DMS53 (cell line): ENCODE measurements around the gene GPHN.
"Not testable (repeated sequence)": the region's sequence is repeated elsewhere in the genome, so short reads cannot be mapped to it uniquely, and the experiment has no call there.

Experiments used
- DNase-seq: peaks from one replicate; lab custom pipeline; 2025; lab: John Stamatoyannopoulos, UW

Gene GPHN

DNA sequence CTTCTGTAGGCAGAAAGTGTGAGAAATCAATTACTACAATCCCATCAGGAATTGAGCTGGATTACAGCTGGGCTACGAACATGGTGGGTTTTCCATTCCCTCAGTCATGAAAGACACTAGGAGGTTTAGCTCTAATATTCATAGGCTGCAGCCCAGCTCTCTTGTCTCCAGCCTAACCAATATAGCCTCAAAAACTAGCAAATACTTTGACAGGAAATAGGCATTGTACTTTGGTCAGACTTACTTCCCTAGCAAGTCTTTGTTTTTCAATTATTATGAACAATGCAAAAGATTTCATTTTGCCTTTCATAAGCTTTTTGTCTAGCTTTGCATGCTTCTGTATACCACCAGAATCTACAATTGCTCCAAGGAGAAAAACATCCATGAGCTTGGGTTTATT, 296.2 kb downstream of the GPHN start:
- DNase-seq: no peak

DNA sequence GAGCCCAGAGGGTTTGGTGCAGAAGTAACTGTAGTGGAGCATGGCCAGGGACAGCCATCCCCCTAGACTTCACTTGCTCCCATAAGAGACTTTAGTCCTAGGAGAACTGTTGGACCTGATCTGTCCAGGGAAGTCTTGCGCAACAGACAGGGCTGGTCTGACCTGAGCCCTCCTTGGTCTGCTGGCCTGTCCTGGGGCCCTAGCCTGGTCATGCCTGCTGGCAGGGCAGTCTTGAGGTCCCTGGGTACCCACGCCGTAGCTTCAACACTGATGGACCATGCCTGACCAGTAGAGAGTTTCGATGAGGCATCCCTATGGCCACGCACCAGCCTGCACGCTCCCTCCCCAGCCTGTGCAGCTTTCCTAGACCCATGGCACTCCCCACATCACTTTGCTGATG, 305.7 kb downstream of the GPHN start:
- DNase-seq: no peak

GRCh38 chr14:66815687-66816086, 307.7 kb downstream of the GPHN start:
- no peak for DNase-seq

DNA sequence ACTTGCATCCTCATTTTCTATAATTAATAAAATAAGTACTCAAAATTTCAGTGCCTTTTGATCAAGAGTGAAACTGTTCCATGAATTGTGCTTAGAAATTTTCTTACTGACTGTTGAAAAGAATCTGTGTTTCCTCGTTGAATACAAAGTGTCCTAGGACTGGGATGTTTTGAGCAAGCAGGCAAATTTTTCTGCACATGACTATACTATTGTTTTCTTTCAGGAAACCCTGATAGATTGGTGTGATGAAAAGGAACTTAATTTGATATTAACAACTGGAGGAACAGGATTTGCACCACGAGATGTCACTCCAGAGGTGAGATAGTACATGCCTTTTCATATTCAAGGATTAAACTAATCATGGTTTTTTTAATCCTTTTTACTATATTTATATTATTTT, 316.3 kb downstream of the GPHN start:
- no peak for DNase-seq

DNA sequence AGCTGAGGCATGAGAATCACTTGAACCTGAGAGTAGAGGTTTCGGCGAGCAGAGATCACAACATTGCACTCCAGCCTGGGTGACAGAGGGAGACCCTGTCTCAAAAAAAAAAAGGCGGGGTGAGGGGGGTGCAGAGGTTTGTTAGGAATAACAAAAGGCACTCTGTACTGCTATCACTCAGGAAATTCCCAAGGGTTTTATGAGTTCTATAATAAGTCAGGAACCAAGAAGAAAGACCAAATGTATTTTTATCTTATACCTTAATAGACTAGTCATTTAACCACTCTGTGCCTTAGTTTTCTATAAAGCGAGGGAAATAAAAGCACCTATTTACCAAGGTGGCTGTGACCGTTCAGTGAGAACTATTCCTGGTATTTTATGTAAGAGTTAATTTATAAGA, 319.2 kb downstream of the GPHN start:
- DNase-seq: no peak

DNA sequence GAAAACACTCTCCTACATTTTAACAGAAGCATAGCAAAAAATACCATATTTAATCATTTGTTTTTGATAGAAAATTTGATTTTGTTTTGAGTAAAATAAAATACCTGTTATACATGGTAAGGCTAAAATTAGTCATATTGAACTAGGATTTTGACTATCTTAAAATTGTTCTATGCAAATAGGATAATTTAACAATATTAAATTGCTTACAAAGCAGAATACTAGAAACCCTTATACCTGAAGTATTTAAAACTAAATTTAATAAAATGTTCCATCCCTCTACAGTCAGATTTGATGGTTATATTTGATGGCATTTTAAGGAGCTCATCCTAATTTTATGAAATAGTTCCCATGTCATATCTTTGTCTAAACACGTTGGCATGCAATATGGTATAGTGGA, 323.2 kb downstream of the GPHN start:
- no peak for DNase-seq

DNA sequence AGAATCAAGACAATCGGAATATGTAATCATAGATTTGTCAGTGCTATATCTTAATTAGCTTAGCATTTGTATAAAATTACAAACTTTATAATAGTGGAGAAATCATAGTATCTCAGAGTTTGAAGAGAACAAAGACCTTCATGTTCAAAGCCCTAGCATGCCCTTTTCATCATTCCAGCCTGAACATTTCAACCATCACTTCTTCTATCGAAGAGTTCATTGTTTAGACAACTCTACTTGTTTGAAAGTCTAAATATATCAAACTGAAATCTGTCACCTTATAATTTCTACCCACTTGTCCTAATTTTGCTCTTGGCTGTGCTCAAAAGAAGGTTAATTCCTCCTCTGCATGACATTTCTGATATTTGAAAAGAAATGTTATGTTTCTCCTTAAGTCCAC, 325.9 kb downstream of the GPHN start:
- no peak for DNase-seq

- not testable (repeated sequence) for DNase-seq
Observed at GRCh38 chr14:66837436-66837835, 329.5 kb downstream of the GPHN start.

DNA sequence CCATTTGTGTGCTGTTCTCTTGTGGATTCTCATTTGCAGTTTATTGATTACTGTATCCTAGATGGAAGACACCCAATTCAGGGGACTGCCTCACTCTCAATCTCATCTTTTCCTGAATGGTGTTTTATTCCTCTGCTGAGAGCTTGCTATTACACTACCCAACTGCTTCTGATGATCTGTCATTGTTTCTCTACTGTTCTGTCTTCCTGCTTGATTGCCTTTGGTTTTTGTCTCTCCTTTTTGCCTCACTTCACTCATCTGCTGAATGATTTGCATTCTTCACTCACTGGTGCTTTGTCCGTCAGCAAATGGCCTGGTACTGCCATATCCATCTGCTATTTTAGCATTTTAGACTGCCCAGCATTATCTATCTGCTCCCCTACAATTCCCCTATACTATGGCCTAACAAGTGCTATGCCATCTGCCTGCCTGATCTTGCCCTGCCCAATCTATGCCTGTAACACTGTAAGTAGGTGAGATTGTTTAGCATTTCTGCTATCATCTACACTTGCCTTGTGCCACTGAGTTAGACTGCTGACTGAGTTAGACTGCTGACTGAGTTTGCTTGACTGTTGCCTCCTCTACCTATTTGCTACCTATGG, 335.1 kb downstream of the GPHN start:
- DNase-seq: no peak

GRCh38 chr14:66850258-66850888, 342.4 kb downstream of the GPHN start:
- DNase-seq: no peak

- no peak for DNase-seq
Observed at GRCh38 chr14:66853311-66853710, 345.4 kb downstream of the GPHN start.

- DNase-seq: no peak
Observed at GRCh38 chr14:66857867-66858266, 349.9 kb downstream of the GPHN start.

GRCh38 chr14:66859063-66859671, 351.2 kb downstream of the GPHN start:
- DNase-seq: no peak

DNA sequence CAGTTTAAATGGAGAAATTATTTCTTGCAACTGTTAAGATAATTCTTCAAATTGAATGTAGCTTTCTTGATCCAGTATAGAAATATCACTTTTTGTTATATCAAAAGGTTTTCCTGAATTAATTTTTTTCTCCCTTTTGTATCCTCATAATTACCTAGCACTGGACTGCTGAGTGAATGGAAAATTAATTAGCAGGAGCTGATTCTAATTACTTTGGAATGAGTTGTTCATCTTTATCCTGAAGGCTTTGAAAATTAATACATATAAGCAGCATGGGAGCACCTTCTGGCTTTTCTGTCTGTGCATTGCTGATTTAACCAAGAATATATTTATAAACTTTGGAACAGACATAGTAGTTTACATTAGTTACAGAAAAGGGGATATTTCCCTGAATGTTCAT, 373.6 kb downstream of the GPHN start:
- no peak for DNase-seq

DNA sequence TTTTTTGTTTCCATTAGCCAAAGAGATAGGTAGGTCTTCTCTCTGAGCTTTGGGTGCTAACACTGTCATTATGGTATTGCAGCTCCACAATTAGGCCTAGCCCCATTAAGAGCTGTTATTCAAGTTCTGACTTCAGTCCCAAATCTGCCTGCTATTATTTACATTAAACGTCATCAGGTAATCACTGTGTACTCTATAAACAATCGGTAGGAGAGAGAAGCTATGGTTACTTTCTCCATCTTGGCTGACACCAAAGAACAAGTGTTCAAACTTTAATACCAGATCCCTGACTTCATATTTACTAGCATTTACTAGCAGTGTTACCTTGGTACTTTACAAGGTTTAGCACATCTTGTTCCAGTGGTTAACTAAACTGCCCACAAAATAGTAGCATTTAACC, 376.2 kb downstream of the GPHN start:
- DNase-seq: no peak

DNA sequence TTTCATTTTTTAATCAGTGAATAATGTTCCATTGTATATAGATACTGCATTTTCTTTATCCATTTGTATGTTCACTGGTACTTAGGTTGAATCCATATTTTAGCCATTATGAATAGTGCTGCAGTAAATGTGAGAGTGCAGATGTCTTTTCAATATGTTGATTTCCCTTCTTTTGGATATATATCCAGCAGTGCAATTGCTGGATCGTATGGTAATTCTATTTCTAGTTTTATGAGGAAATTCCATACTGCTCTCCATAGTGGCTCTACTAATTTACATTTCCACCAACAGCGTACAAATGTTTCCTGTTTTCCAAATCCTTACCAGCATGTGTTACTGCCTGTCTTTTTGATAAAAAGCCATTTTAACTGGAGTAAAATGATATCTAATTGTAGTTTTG, 392.8 kb downstream of the GPHN start:
- DNase-seq: no peak

DNA sequence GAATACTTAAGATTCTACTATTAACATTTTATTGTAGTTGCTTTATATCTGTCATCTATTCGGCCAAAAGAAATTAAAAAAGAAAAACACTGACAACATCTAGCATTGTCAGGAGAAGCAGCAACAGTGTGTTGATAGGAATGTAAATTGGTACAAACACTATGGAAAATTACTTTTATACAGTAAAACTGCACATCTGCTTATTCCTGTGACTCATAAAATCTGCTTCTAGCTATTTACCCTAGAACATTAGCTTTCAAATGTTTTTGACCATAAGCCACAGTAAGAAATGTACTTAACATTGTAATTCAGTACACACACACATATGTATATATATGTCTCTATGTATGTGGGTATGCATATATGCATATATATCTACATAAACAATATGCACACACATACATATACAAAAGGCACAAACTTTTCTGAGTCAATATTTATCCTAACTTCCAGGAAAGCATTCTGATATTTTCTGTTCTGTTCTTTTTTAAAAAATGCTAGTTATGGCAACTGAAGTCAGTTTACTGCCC, 402.4 kb downstream of the GPHN start:
- no peak for DNase-seq

- no peak for DNase-seq
Observed at GRCh38 chr14:66916421-66916820, 408.5 kb downstream of the GPHN start.

DNA sequence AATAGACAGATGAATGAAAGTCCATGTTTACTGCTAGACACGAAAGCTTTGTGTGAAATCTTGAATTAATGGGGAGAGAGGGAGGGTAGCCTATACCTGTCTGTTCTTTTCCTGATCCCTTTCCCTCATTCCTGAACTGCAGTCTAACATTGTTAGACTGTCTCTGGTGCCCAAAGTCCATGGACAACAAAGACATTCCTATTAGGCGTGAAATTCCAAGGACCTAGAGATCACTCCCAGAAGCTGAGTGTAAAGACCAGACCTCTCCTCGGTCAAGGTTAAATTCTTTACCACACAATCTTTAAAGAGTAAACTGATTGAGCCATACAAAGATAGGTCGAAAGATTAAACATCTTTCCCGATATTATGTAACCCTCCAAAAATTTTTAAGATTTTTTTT, 410.6 kb downstream of the GPHN start:
- DNase-seq: no peak

- DNase-seq: no peak
Observed at GRCh38 chr14:66920196-66920595, 412.2 kb downstream of the GPHN start.

- DNase-seq: no peak
Observed at GRCh38 chr14:66923251-66923650, 415.3 kb downstream of the GPHN start.

- no peak for DNase-seq
Observed at GRCh38 chr14:66939409-66939808, 431.5 kb downstream of the GPHN start.

- peak; percentile 42 for DNase-seq
Observed at GRCh38 chr14:66944872-66945271, 436.9 kb downstream of the GPHN start.

GRCh38 chr14:66955159-66955558, 447.2 kb downstream of the GPHN start:
- DNase-seq: no peak
